HG02973 (cell line): ENCODE data around the gene YES1.
"Not testable (repeated sequence)": the region's sequence is repeated elsewhere in the genome, so short reads cannot be mapped to it uniquely, and the experiment has no call there.

Source experiments
- ATAC-seq: cut with Tn5 transposase; IDR thresholded peaks from one replicate; pipeline ENCODE4 v1.9.1; 2021; ENCODE audit warnings: moderate library complexity; ENCODE audit not compliant: unreplicated experiment

Gene YES1

GRCh38 chr18:686339-687111 lies 125.5 kb downstream of the YES1 start:
- ATAC-seq, result no peak

GRCh38 chr18:685438-685837 lies 126.6 kb downstream of the YES1 start:
- no peak for ATAC-seq

GRCh38 chr18:683531-683930 lies 128.5 kb downstream of the YES1 start:
- no peak for ATAC-seq

- no peak for ATAC-seq
These were observed 129.2 kb downstream of the YES1 start for GRCh38 chr18:682833-683232.

GRCh38 chr18:682416-682815 lies 129.6 kb downstream of the YES1 start:
- ATAC-seq, result not testable (repeated sequence)

GRCh38 chr18:681985-682384 lies 130.1 kb downstream of the YES1 start:
- no peak for ATAC-seq

GRCh38 chr18:680392-680791 lies 131.7 kb downstream of the YES1 start:
- ATAC-seq, result no peak

GRCh38 chr18:679516-679915 lies 132.5 kb downstream of the YES1 start:
- ATAC-seq, result no peak

GRCh38 chr18:678482-679182 lies 133.4 kb downstream of the YES1 start:
- no peak for ATAC-seq

- ATAC-seq, result no peak
These were observed 134.1 kb downstream of the YES1 start for GRCh38 chr18:677951-678381.

- ATAC-seq, result no peak
These were observed 134.9 kb downstream of the YES1 start for GRCh38 chr18:677145-677544.

GRCh38 chr18:676736-677135 lies 135.3 kb downstream of the YES1 start:
- ATAC-seq, result no peak

- no peak for ATAC-seq
These were observed 136.0 kb downstream of the YES1 start for GRCh38 chr18:676069-676468.

- no peak for ATAC-seq
These were observed 136.7 kb downstream of the YES1 start for GRCh38 chr18:675307-675706.

- no peak for ATAC-seq
These were observed 138.3 kb downstream of the YES1 start for GRCh38 chr18:673769-674168.

- no peak for ATAC-seq
These were observed 138.7 kb downstream of the YES1 start for GRCh38 chr18:673317-673716.
